NCI-H524 (cell line): ENCODE data around the gene CSNK1E.

Source experiments
- DNase-seq, 2 experiments: peaks; one replicate each; lab custom pipeline; 2025; lab: John Stamatoyannopoulos, UW

CSNK1E gene

GRCh38 chr22:38273135-38273826 lies 44.0 kb downstream of the CSNK1E start:
- DNase-seq: no peak

GRCh38 chr22:38272373-38273134 lies 44.7 kb downstream of the CSNK1E start, which contains the start of gene TMEM184B:
TMEM184B (minus strand) TSS chr22:38273010; CDS start chr22:38247961, 25,049 bp downstream.
- peak in 1 of 2 experiments; percentile 71 for DNase-seq

GRCh38 chr22:38271927-38272372 lies 45.3 kb downstream of the CSNK1E start:
- peak in 1 of 2 experiments; percentile 47 for DNase-seq

GRCh38 chr22:38271101-38271500 lies 46.1 kb downstream of the CSNK1E start:
- DNase-seq: no peak

DNA sequence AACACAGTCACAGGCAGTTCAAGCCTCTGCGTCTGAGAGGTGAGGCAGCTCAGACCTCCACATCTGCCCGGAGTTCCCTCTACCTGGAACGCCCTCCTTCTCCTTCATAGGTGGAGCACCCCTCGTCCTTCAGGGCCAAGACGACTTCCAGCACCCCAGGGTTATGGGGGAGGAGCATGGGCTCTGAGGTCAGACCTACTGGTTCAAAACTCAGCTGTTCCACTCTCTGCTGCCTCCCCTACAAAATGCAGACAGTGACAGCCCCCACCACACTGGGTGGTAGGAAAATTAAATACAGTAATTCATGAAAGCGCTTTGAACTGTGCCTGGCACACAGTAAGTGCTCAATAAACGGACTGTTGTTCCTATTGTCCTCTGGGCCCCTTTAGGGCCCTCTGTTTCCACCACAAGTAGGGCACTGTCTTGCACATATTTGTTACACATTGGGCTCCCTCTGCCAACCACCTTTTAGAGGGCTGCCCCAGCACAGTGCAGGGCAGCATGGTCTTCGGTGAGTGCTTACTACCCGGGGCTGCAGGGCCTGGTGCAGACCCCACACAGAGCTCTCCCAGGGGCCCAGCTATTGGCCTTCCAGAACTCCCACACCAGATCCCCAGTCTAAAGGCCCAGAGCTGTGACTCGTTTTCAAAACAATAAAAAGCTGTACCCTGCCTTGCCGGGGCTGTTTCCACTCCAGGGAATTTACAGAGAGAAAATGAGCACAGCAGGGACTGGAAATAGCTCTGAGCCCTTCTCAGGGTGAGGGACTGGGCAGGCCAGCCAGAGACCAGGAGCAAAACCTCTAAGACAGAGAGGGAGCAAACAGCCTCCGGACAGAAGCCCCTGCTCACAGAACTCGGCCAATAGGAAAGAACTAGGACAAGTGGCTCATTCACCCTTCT lies 46.9 kb downstream of the CSNK1E start:
- DNase-seq: no peak

DNA sequence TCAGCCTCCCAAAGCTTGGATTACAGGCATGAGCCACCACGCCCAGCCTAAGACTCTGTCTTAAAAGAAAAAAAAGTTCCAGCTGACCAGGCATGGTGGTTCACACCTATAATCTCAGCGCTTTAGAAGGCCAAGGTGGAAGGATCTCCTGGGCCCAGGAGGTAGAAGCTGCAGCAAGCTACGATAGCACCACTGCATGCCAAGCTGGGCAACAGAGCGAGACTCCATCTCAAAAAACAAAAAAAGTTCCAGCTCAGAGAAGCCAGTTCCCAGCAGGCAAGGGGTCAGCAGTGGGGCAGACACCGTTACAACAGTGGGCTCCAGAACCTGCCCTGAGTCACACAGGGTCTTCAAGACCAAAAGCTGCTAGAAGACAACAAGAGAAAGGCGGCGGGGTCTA lies 47.8 kb downstream of the CSNK1E start:
- DNase-seq: no peak

GRCh38 chr22:38267086-38267485 lies 50.1 kb downstream of the CSNK1E start:
- no peak for DNase-seq

- DNase-seq: no peak
Measured at GRCh38 chr22:38266120-38266519, 51.1 kb downstream of the CSNK1E start.

GRCh38 chr22:38264322-38264843 lies 52.9 kb downstream of the CSNK1E start:
- no peak for DNase-seq

- peak in 1 of 2 experiments; percentile 9 for DNase-seq
Measured at GRCh38 chr22:38262051-38262795, 55.0 kb downstream of the CSNK1E start.

DNA sequence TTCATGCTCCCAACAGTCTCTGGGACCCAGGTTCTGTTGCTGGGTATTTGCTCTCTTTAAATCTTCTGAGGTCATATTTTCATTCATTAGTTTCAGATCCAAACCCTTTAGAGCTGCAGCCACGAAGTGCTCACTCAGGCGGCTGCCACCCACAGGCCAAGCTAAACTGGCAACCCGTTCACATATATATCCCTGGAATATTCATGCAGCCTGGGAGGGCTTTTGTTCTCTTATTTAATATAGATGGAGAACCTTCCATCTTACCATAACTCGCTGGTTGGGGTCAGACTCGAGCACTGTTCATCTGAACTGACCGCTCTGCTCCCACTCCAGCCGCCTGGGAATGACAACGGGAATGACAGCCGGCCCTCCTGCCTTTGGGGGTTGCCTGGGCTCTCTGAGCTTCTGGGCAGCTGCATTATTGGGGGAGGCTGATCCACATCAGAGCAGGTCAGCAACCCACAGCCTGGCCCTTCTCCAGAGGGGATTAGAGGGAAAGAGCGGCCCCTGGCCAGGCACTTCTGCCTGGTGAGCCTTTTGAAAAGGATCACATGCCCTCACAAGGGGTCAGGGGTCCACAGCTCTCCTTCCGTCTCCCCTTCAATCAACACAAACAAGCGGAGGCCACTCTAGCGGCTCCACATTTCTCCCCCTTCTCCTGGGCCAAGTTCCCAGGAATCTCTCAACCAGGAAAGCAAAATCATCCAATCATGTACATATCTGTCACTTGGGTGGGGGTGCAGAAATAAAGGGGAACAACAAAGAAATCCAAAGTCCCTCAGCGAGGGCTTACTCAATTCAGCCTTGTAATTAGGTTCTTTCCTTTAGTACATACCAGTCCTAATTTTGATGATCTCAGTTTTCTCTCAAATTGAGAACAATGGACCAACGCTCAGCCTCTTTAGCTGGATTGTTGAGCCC lies 56.2 kb downstream of the CSNK1E start:
- DNase-seq: no peak

GRCh38 chr22:38259370-38259769 lies 57.9 kb downstream of the CSNK1E start:
- DNase-seq: peak in 1 of 2 experiments; percentile 49

DNA sequence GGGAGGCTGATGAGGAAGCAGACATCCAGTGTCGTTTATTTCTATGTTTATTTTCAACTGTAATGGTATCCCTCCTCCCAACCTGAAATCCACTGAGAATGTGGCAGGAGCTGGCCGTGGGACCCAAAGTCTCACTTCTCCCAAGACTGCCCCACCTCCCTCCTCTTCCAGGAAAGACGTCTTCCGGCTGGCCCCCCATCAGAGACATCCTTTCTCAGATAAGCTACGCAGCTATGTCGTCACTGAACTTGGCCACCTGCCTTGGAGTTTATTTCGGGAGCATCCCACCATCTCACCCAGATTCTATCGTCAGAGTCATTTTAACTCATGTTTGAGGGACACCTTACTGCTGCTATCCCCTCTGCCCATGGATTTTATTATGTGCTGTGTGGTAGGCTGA lies 58.3 kb downstream of the CSNK1E start:
- DNase-seq: no peak

- no peak for DNase-seq
Measured at GRCh38 chr22:38257650-38258250, 59.5 kb downstream of the CSNK1E start.

- no peak for DNase-seq
Measured at GRCh38 chr22:38257181-38257580, 60.1 kb downstream of the CSNK1E start.

DNA sequence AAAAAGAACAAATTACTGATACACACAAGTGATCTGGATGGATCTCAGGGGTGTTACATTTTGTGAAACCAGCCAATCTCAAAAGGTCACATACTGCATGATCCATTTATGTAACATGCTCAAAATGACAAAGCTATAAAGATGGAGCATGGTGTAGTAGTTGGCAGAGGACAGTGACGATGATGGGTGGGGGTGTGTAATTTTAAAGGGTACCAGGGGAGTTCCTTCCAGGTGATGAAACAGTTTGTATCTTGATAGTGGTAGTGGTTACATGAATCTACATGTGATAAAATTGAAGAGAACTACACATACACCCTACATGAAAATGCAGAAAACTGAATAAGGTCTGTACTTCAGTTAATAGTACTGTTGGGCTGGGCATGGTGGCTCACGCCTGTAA lies 61.5 kb downstream of the CSNK1E start:
- DNase-seq: no peak

DNA sequence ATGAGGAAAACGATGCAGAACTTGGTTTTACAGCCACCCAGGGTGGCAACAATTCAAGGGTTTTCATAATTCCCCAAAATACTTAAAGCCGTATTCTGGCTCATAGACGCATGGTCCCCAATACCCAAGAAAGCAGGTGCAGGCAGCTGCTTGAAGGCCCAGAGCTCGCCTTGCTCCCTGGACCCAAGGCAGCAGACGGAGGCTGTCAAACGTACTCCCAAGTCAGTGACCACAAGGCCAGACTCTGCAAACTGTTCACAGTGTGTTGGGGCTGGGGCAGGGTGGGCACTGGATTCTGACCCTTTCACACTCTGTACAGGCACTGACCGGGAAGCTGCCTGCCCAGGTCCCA lies 65.9 kb downstream of the CSNK1E start:
- no peak for DNase-seq

DNA sequence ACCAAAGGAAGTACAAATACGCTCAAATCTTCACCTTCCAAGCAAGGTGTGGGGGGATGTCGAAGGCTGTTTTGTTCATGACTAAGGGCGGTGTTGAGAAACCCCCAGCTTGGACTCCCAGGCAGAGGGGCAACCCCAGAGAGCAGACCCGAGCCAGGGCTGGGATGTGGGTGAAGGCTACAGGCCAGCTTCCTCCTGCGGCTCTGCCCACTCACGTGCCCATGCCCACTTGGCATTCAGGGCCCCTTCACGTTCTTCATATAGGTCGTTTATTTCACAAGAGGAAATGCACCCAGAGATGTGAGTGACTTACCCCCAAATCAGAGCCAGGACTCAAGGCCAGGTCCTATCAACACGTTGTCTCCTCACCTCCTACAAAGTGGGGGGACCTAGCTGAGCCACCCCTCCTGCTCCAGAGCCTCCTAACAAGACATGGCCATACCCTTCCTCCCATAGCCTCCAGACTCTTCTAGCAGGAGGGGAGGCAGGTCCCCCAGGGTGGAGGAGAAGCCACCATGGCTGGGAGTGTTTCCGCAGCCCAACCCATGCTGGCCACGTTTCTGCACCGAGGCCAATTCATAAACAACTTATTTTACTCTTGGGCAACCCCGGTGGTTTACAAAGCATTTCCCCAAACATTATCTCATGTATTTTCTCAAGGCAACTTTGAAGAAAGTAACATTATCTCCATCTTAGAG lies 66.4 kb downstream of the CSNK1E start:
- DNase-seq: no peak
